Skeletal muscle tissue (tissue), 4 donors: ENCODE measurements around the gene ARHGAP29. TPM values are rescaled to one million over a fixed set of nuclear protein-coding genes. Genes with fewer than 3 reads are reported as not detected.

Experiments used
- H3K27ac ChIP-seq: one replicate; pipeline ENCODE4 v1.7.0; 2013; ENCODE audit warnings: mild to moderate bottlenecking, low read depth, low read length, inconsistent platforms
- H3K27me3 ChIP-seq, 3 donors: one replicate each; pipeline ENCODE4 v1.7.0; 2013; ENCODE audit warnings: low read length in 3 of 3; ENCODE audit not compliant: control insufficient read depth in 3 of 3, insufficient read depth in 3 of 3
- H3K36me3 ChIP-seq, 3 donors: one replicate each; pipeline ENCODE4 v1.7.0; 2013; ENCODE audit warnings: low read length in 3 of 3; ENCODE audit not compliant: control insufficient read depth in 3 of 3, insufficient read depth in 3 of 3
- H3K4me1 ChIP-seq, 3 donors: one replicate each; pipeline ENCODE4 v1.7.0; 2013; ENCODE audit warnings: low read length in 3 of 3, mild to moderate bottlenecking in 3 of 3; ENCODE audit not compliant: control insufficient read depth in 3 of 3, insufficient read depth in 3 of 3
- H3K4me3 ChIP-seq, 3 donors: one replicate each; pipeline ENCODE4 v1.7.0; 2013; ENCODE audit warnings: low read length in 3 of 3
- H3K9ac ChIP-seq, 3 donors: one replicate each; pipeline ENCODE4 v1.7.0; 2013; ENCODE audit warnings: low read length in 3 of 3, mild to moderate bottlenecking in 3 of 3, moderate library complexity in 2 of 3, low read depth in 1 of 3
- H3K9me3 ChIP-seq, 3 donors: one replicate each; pipeline ENCODE4 v1.7.0; 2013; ENCODE audit warnings: low read length in 3 of 3; ENCODE audit not compliant: control insufficient read depth in 3 of 3
- total RNA-seq: library from RNA; depleted of rRNA; stranded (reverse); fragments of >200 nt; gene quantifications from one replicate; pipeline ENCODE4 v1.2.3, GENCODE V29; 2014
- donor health status: Osteomylitis.

Gene ARHGAP29, protein sequence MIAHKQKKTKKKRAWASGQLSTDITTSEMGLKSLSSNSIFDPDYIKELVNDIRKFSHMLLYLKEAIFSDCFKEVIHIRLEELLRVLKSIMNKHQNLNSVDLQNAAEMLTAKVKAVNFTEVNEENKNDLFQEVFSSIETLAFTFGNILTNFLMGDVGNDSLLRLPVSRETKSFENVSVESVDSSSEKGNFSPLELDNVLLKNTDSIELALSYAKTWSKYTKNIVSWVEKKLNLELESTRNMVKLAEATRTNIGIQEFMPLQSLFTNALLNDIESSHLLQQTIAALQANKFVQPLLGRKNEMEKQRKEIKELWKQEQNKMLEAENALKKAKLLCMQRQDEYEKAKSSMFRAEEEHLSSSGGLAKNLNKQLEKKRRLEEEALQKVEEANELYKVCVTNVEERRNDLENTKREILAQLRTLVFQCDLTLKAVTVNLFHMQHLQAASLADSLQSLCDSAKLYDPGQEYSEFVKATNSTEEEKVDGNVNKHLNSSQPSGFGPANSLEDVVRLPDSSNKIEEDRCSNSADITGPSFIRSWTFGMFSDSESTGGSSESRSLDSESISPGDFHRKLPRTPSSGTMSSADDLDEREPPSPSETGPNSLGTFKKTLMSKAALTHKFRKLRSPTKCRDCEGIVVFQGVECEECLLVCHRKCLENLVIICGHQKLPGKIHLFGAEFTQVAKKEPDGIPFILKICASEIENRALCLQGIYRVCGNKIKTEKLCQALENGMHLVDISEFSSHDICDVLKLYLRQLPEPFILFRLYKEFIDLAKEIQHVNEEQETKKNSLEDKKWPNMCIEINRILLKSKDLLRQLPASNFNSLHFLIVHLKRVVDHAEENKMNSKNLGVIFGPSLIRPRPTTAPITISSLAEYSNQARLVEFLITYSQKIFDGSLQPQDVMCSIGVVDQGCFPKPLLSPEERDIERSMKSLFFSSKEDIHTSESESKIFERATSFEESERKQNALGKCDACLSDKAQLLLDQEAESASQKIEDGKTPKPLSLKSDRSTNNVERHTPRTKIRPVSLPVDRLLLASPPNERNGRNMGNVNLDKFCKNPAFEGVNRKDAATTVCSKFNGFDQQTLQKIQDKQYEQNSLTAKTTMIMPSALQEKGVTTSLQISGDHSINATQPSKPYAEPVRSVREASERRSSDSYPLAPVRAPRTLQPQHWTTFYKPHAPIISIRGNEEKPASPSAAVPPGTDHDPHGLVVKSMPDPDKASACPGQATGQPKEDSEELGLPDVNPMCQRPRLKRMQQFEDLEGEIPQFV
- 39.1 TPM for total RNA-seq

DNA sequence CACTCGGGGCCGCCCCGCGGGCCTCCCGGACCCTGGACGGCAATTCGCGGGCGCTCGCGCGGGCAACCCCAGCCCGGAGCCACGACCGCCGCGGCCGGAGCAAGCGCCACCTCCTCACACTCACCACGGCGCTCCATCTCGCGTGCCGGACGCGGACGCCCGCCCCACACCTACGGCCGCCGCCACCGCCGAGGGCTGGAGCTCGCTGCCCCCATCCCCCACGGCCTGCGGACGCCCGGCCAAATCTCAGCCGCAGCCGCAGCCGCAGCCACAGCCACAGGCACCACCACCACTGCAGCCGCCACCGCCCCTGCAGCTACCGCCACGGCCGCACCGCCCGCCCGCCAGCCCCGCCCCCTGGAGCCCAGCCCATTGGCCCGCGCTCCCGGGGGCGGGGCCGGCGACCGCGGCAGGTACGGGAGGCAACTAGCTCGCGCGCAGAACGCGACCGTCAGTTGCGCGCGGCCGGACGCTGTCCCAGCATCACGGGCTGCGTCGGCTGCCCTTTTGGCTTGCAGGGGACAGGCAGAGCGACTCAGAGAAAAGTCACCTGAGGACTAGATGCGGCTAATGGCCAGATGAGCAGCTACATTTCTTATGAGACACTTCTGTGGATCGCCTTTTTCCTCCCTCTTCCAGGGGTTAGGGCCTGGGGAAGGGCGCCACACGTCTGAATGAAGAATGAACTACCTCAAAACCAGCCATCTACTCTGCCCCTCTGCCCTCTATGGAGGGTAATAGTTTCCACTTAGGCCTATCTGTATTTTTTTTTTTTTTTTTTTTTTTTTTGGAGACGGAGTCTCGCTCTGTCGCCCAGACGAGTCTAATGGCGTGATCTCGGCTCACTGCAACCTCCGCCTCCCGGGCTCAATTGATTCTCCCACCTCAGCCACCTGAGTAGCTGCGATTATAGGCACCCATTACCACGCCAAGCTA lies at the start of gene ARHGAP29:
Gene ARHGAP29 (minus strand): TSS at position 294 of the 936 bp plus-strand sequence. CDS start 5,973 bp downstream, outside the sequence.
- H3K36me3 ChIP-seq: no peaks in the 10 kb centered on the region
- no peaks in the 10 kb centered on the region for H3K27me3 ChIP-seq
- peak within 1 kb of the TSS; percentile 96 to 99 (median 99) for H3K9ac ChIP-seq
- H3K27ac ChIP-seq: peak within 1 kb of the TSS; percentile 96
- H3K9me3 ChIP-seq: no peaks in the 10 kb centered on the region
- peak within 1 kb of the TSS; percentile 92 to 99 (median 94) for H3K4me3 ChIP-seq
- peaks cover 0 to 8% (median 4%) of the 10 kb centered on the region in 3 donors for H3K4me1 ChIP-seq

DNA sequence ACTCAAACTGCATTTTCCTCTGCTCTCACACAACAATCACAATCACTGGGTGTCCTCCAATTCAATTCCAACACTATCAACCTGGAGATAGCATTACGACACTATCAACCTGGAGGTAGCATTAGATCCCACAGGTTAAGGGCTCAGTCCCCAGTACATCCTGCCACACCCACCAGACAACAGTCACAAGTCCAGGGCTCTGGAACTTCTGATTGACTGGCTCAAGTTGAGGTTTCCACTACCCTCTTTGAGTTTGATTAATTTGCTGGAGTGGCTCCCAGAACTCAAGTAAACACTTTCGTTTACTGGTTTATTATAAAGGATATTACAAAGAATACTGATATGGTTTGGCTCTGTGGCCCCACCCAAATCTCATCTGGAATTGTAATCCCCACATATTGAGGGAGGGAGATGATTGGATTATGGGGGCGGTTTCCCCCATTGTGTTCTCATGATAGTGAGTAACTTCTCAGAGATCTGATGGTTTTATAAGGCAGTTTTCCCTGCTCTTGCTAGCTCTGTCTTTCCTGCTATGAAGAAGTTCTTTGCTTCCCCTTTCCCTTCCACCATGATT lies 49.6 kb upstream of the ARHGAP29 start:
- H3K4me3 ChIP-seq: no peak overlapping the region
- H3K27me3 ChIP-seq: no peaks in the 10 kb centered on the region
- H3K4me1 ChIP-seq: no peaks in the 10 kb centered on the region
- no peak overlapping the region for H3K27ac ChIP-seq
- no peak overlapping the region for H3K9ac ChIP-seq
- H3K36me3 ChIP-seq: no peaks in the 10 kb centered on the region
- no peaks in the 10 kb centered on the region for H3K9me3 ChIP-seq

DNA sequence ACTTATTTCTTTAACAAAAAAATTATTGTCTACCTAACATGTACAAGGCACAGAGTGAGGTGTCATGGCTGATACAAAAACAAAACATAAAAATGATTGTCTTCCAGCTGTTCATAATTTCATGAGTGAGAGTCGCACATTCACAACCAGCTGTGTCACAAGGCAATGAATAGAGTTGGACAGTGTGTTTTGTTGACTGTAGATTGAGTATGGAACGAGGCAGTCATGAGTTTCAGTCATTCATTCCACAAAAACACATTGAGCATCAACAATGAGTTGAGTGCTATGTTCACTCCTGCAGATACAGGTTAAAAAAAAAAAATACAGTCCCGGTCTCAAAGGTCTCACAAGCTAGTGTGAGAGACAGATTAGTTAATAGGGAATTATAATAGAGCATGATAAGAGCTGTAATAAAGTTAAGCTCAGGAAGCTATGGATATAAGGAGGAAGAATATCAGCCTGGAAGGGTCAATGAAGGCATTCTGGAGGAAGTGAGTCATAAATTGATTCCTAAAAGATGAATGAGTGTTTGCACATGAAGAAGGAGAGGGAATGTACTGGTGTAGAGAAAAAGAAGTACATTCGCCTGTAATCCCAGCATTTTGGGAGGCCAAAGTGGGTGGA lies 47.8 kb upstream of the ARHGAP29 start:
- H3K9me3 ChIP-seq: no peaks in the 10 kb centered on the region
- no peaks in the 10 kb centered on the region for H3K4me1 ChIP-seq
- H3K4me3 ChIP-seq: no peak overlapping the region
- no peak overlapping the region for H3K9ac ChIP-seq
- H3K36me3 ChIP-seq: no peaks in the 10 kb centered on the region
- H3K27me3 ChIP-seq: no peaks in the 10 kb centered on the region
- H3K27ac ChIP-seq: no peak overlapping the region

DNA sequence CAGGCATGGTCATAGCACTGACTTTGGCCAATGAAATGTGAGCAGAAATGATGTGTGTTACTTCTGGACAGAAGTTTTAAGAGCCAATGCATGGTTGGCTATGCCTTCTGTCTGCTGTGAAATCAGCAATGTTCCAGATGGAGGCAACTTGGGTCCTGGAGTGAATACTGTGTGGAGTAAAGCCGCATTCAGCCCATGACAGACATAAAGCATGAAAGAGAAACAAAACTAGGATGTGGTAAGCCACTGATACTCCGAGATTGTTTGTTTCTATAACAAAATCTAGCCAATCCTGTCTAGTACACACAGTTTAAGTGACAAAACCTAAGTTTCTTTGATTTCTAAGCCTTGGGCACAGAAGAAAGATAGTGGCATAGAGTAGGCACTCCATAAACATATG lies 47.1 kb upstream of the ARHGAP29 start:
- no peaks in the 10 kb centered on the region for H3K4me1 ChIP-seq
- no peaks in the 10 kb centered on the region for H3K27me3 ChIP-seq
- H3K36me3 ChIP-seq: no peaks in the 10 kb centered on the region
- no peaks in the 10 kb centered on the region for H3K9me3 ChIP-seq
- no peak overlapping the region for H3K4me3 ChIP-seq
- no peak overlapping the region for H3K9ac ChIP-seq
- H3K27ac ChIP-seq: no peak overlapping the region

DNA sequence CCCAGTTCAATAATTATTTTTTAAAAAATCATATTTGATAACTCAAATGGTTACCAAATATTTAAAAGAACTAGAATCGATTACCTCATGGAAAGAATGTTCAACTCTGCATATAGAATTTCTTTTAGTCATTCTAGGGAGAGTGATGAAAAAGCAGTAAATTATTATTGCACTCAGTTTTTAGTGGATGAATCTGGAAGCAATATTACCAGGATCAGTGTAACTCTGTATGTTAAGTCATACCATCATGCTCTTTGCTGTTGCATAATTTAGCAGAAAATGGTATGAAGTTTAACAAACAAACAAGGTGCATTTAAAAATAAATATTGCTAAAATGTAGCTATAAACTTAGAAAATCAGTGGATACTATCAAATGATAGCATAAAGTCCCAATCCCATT lies 46.1 kb upstream of the ARHGAP29 start:
- H3K9ac ChIP-seq: no peak overlapping the region
- H3K4me3 ChIP-seq: no peak overlapping the region
- no peaks in the 10 kb centered on the region for H3K27me3 ChIP-seq
- H3K9me3 ChIP-seq: no peaks in the 10 kb centered on the region
- no peaks in the 10 kb centered on the region for H3K4me1 ChIP-seq
- H3K36me3 ChIP-seq: no peaks in the 10 kb centered on the region
- H3K27ac ChIP-seq: no peak overlapping the region

DNA sequence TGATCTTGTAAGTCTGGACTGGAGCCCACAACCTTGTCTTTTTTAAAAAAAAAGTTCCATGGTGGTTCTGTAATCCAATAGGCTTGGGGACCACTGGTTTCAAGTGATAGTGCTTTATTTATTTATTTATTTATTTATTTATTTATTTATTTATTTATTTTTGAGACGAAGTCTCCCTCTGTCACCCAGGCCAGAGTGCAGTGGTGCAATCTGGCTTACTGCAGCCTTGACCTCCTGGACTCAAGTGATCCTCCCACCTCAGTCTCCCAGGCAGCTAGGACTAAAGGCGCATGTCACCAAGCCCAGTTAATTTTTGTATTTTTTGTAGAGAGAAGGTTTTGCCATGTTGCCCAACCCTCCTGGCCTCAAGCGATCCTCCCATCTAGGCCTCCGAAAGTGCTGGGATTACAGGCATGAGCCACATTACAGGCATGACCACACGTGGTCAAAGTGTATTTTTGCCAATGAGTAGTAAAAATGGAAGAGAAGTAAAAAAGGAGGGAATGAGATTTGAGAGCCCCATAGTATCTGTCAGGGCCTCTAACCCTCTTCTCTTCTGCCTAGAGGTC lies 44.8 kb upstream of the ARHGAP29 start:
- Histone ChIP-seq H3K27me3 (no peaks in the 10 kb centered on the region), H3K9ac (no peak overlapping the region), H3K27ac (no peak overlapping the region), H3K36me3 (no peaks in the 10 kb centered on the region), H3K4me3 (no peak overlapping the region), H3K9me3 (no peaks in the 10 kb centered on the region), H3K4me1 (no peaks in the 10 kb centered on the region)

DNA sequence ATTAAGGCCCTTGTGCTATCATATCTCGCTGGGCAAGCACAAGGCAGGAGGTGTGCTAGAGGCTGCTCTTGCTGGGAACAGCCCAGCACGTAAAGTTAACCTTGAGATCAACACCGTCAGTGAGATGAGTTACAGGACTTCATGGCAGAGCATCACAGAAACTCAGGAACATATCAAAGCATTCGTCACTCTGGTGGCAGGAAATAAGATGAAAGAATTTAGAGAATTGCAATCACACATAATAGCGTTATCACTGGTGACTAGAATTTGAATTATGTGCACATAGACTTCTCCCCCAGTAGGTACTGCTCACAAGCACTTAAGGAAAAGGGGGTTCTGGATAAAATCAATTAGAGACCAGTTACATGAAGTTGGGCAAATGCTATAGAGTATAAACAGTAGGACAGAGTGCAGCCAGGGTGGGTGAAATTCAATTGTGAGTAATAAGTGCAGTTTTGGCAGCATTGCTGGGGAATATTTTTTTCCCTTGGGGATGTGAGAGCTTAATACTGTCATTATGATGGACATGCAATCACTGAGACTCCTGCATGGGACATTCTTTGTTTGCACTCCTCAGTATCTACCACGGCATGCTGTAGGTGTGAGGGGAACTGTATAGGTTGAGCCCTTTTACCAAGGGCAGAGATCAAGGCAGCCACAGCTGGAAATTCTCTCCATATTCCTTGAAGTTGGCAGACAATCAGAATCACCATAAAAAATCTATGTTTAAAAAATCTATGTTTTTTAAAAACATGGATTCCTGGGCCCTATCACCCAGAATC lies 44.2 kb upstream of the ARHGAP29 start:
- Histone ChIP-seq H3K36me3 (no peaks in the 10 kb centered on the region), H3K9ac (no peak overlapping the region), H3K4me3 (no peak overlapping the region), H3K27me3 (no peaks in the 10 kb centered on the region), H3K27ac (no peak overlapping the region), H3K9me3 (no peaks in the 10 kb centered on the region), H3K4me1 (no peaks in the 10 kb centered on the region)

DNA sequence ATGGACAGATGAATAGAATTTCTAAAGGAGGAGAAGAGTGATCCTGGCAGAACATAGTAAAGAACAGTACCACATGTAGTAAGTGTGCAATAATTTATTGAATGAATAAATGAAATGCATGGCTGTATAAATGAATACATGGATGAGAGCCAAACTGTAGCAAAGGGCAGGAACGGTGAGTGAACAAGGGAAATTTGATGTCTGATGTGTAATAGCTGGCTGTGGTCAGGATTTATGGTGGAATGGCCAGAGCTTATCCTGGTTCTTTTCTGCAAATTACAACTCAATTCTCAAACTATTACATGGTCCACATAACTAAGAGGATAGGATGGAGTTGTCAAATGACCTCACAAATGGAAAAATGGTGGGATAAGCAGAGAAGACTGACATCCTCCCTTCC lies 43.2 kb upstream of the ARHGAP29 start:
- H3K9me3 ChIP-seq: no peaks in the 10 kb centered on the region
- H3K27me3 ChIP-seq: no peaks in the 10 kb centered on the region
- no peak overlapping the region for H3K4me3 ChIP-seq
- H3K4me1 ChIP-seq: no peaks in the 10 kb centered on the region
- H3K9ac ChIP-seq: no peak overlapping the region
- no peaks in the 10 kb centered on the region for H3K36me3 ChIP-seq
- no peak overlapping the region for H3K27ac ChIP-seq
